Fibroblast of the aortic adventitia (primary cell): Measurements from ENCODE around the gene LCN15. TPM values are rescaled to one million over a fixed set of nuclear protein-coding genes. Genes with fewer than 3 reads are reported as not detected.

Source experiments
- DNase-seq: peaks from one replicate; pipeline ENCODE4 v3.0.0-alpha.2; 2010; ENCODE audit warnings: low read depth
- H3K4me3 ChIP-seq: 2 replicates; pipeline ENCODE4 v1.5.1; 2011; ENCODE audit warnings: low read depth, mild to moderate bottlenecking, control low read depth, low read length, moderate library complexity
- total RNA-seq: library from RNA; depleted of rRNA; stranded (reverse); fragments of >200 nt; gene quantifications from 2 replicates; pipeline ENCODE4 v1.2.3, GENCODE V29; 2012; ENCODE audit warnings: low replicate concordance
- TF ChIP-seq, protein P1 (sequence below): IDR thresholded peaks from 2 replicates; pipeline ENCODE4 v1.5.1; 2011; ENCODE audit warnings: mild to moderate bottlenecking, low read length, control low read depth, inconsistent platforms; ENCODE audit not compliant: insufficient read depth

The LCN15 gene
- total RNA-seq, 1 donor, result not detected

DNA sequence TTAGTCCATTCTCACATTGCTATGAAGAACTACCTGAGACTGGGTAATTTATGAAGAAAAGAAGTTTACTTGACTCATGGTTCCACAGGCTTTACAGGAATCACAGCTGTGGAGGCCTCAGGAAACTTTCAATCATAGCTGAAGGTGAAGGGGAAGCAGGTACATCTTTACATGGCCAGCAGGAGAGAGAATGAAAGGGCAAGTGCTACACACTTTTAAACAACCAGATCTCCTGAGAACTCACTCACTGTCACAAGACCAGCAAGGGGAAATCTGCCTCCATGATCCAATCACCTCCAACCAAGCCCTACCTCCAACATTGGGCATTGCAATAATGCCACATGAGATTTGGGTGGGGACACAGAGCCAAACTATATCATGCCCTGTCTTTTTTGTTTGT, 12.5 kb downstream of the LCN15 start:
- no peak overlapping the region for H3K4me3 ChIP-seq
- TF ChIP-seq, protein P1, sequence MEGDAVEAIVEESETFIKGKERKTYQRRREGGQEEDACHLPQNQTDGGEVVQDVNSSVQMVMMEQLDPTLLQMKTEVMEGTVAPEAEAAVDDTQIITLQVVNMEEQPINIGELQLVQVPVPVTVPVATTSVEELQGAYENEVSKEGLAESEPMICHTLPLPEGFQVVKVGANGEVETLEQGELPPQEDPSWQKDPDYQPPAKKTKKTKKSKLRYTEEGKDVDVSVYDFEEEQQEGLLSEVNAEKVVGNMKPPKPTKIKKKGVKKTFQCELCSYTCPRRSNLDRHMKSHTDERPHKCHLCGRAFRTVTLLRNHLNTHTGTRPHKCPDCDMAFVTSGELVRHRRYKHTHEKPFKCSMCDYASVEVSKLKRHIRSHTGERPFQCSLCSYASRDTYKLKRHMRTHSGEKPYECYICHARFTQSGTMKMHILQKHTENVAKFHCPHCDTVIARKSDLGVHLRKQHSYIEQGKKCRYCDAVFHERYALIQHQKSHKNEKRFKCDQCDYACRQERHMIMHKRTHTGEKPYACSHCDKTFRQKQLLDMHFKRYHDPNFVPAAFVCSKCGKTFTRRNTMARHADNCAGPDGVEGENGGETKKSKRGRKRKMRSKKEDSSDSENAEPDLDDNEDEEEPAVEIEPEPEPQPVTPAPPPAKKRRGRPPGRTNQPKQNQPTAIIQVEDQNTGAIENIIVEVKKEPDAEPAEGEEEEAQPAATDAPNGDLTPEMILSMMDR, result no peak
- no peak for DNase-seq

DNA sequence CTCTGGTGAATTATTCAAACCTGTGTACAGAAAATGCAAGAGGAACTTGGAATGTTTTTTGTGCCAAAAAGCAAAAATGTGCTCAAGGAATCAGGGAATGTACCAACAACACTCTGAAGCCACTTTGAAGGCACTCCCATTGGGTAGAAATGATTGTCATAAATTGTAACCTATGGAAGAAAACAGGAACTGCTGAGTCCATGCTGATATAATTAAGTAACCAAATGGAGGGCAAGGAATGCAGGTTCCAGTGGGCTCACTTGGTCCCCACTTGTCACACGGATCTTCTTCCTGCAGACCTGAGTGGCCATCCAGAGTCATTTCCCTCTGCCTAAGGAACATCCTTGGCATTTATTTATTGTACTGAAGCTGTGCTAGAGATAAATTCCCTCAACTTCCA, 13.1 kb downstream of the LCN15 start:
- TF ChIP-seq, protein P1, result no peak
- DNase-seq, result no peak
- H3K4me3 ChIP-seq, result no peak overlapping the region

DNA sequence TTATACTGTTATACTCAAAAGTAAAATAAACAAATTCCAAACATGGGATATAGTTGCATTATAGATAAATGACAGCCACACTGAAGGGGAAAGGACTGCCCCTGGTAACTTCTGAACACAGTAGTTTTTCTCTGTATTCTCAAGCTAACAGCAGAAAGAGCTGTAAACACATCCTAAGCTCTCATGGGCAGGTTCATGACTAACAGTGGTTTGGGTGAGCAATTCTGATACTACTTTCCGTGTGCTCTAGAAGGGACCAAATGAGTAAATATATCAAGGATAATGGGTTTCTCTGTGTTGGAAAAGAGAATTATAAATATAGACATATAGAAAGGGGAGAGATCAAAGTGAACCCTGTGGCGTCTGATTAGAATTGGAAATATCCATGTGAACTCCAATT, 13.8 kb downstream of the LCN15 start:
- TF ChIP-seq, protein P1, result no peak
- no peak for DNase-seq
- H3K4me3 ChIP-seq, result no peak overlapping the region

DNA sequence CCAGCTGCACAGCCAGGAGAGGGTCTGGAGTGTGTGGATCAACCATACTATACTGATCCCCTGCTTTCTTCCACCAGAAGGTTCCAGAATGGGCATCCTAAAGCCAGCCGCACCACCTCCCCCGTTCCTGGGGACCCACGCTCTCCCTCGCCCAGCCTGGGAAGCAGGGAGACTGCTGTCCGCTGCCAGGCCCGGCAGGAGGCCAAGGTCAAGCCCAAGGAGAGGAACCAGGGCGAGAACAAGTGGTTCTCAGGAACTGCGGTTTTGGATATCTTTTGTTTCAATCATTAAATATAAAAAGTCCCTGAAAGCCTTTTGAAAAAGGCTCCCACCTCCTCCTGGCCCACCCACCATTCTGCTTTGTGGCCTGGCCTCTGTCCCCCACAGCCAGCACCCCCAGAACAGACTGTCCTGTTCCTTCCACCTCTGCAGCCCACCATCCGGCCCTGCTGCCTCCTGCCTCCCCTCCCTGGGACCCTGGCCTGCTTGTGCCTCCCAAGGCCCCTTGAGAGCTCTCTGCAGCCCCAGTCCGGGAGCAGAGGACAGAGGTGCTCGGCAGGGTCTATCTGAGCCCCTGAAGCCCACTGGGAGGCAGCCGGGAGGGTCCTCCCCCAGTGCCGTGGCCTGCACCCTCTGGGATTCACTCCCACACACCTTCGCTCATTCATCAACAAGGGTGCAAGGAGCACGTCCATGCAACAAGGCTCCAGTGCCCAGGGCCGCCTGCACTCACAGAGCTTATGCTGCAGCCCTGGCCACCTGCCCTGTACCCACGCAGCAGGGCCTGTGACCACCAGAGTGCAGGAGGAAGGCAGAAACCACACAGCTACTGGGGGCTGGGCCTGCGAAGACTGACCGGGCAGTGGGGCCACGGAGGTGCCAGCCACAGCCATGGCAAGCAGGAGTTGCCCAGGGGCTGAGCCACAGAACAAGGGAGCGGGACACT, 15.4 kb downstream of the LCN15 start:
- H3K4me3 ChIP-seq, result no peak overlapping the region
- DNase-seq, result no peak
- TF ChIP-seq, protein P1, result no peak

DNA sequence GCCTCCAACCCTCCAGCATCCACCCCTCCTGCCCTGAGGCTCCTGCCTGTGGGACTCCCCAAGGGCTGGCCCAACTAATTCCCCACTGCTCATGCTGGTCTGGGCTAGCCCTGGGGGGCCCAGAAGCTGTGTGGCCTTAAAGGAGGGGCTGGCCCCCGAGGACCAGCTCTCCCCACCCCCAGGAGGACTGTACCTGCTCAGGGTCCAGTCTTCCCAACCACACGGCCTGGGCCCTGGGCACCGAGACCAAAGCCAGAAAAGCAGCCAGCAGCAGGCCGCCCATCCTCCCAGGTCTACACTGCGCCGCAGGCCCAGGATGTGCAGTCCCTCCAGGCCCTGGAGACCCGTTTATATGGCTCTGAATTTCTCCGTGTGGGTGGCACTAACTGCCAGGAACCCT, 16.1 kb downstream of the LCN15 start, which contains the start of gene LCN6:
LCN6 (minus strand) TSS at position 325 of the 400 bp plus-strand sequence; CDS start at position 283, 42 bp downstream.
- DNase-seq, result no peak
- H3K4me3 ChIP-seq, result no peak within 1 kb of the TSS
- TF ChIP-seq, protein P1, result no peak

DNA sequence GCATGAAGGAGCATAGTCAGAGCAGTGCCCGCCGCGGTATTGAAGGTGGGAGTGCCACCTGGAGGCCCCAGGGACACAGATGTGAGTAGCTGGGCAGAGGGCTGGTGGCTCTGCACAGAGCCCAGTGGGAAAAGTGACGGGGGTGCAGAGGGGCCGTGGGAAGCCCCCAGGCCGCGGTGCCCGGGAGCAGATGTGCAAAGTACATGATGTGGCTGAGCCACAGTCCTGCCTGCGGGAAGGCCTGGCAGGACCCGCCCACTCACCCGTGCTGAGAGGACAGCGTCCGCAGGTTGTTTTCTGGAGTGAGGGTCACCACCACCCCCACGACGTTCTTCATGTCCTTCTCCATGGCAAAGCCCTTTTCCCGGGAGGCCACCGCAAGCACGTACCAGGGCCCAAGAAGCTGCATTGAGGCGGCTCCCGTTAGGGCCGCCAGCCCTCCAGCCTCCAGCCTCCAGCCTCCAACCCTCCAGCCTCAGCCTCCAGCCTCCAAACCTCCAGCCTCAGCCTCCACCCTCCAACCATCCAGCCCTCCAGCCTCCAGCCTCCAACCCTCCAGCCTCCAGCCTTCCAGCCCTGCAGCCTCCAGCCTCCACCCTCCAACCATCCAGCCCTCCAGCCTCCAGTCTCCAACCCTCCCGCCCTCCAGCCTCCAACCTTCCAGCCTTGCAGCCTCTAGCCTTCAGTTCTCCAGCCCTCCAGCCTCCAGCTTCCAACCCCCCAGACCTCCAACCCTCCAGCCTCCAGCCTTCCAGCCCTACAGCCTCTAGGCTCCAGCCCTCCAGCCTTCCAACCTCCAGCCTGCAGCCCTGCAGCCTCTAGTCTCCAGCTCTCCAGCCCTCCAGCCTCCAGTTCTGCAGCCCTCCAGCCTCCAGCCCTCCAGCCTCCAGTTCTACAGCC, 16.9 kb downstream of the LCN15 start:
- TF ChIP-seq, protein P1, result no peak

More for the DNA sequence above, 16.9 kb downstream of the LCN15 start:
- H3K4me3 ChIP-seq, result no peak overlapping the region
- DNase-seq, result no peak
